Right cardiac atrium (tissue), 5 donors: ENCODE results near the gene BLTP3B. TPM values are rescaled to one million over a fixed set of nuclear protein-coding genes. Genes with fewer than 3 reads are reported as not detected.

ENCODE experiments used
- ATAC-seq, 2 donors: fragments of 200-7000 bp; cut with Tn5 transposase; one replicate each; pipeline versions ENCODE4 v1.8.0 to v1.9.1; 2020; ENCODE audit warnings: moderate library complexity in 2 of 2, mild to moderate bottlenecking in 1 of 2
- DNase-seq, 3 donors: peaks; one replicate each; pipeline ENCODE4 v3.0.0-alpha.2; 2020
- H3K27ac ChIP-seq: one replicate; pipeline ENCODE4 v1.5.1; 2013; ENCODE audit warnings: mild to moderate bottlenecking, low read length, control low read depth, moderate library complexity
- H3K27me3 ChIP-seq: one replicate; pipeline ENCODE4 v1.6.1; 2013; ENCODE audit not compliant: control insufficient read depth, insufficient read depth
- H3K4me1 ChIP-seq: one replicate; pipeline ENCODE4 v1.6.1; 2013; ENCODE audit warnings: low read length; ENCODE audit not compliant: control insufficient read depth, insufficient read depth
- H3K4me3 ChIP-seq: one replicate; pipeline ENCODE4 v1.5.1; 2013; ENCODE audit warnings: low read length, control low read depth
- H3K9me3 ChIP-seq: one replicate; pipeline ENCODE4 v1.6.1; 2013; ENCODE audit warnings: low read length; ENCODE audit not compliant: control insufficient read depth
- WGBS: extraction: QIAGEN DNeasy Blood & Tissue Kit; methylation state at CpG from one replicate; pipeline ENCODE4 v1.1.7; 2013; 5-methylcytosine and 5-hydroxymethylcytosine counted together
- intact Hi-C, 4 donors: fragments of 100-400 bp; cut with DNase I; formaldehyde crosslinking; loops; one replicate each; pipeline versions ENCODE4 v1.11.0 to v1.14.0; 2022 to 2023
- microRNA-seq, 2 donors: library from miRNA; unstranded; fragments of <30 nt; microRNA quantifications; one replicate each; pipeline ENCODE4 v1.2.0, GENCODE V29; 2020 to 2021
- polyA plus RNA-seq: library from polyadenylated mRNA; stranded (reverse); fragments of 200-250 nt; gene quantifications from one replicate; pipeline ENCODE4 v1.2.3, GENCODE V29; 2013
- total RNA-seq, 4 donors: library from RNA; stranded (reverse); fragmentation: NEBNext Ultra II Directional; extraction: Animal tissue kit (Norgen Biotek cat#: 25700); gene quantifications; one replicate each; pipeline ENCODE4 v1.2.1, GENCODE V29; 2021
- donor health status: healthy with polysubstance abuse.
- donor health status: DM: no; HTN: yes; CAD: no.
- donor health status: DM: no; HTN: no; CAD: no.
- donor health status: DM: no; HTN: yes; CAD: no; lungs with severe emphysema.
- donor health status: DM: yes; HTN: yes; CAD: no.

Gene BLTP3B
- total and polyA plus RNA-seq, 5 donors: 6.5 to 20.1 (median 15.2) TPM

DNA sequence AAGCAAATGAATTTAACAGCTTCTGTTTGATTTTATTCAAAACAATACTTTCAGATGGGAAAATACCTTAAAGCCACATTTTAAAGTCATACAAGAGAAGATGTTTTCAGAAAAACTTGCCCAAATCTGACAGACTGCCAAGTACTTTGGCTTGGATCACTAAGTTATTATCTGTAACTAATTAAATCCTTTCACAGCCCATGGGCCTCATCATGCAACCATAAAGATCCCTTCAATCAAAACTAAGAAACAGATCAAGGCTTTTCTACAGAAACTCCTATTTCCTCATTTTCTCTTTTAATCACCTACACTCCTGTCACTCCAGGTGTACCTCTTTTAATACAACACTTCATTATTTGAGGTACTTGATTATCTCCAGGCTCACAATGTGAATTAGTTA is 28.1 kb downstream of the BLTP3B start:
- H3K27me3 ChIP-seq: no peaks in the 10 kb centered on the region
- no peaks in the 10 kb centered on the region for H3K4me1 ChIP-seq
- H3K9me3 ChIP-seq: no peaks in the 10 kb centered on the region
- DNase-seq (no peak), ATAC-seq (no peak)
- no peak overlapping the region for H3K27ac ChIP-seq
- intact Hi-C loops: no loop called here
- no peak overlapping the region for H3K4me3 ChIP-seq

- Histone ChIP-seq H3K27ac (no peak overlapping the region), H3K4me3 (no peak overlapping the region), H3K27me3 (no peaks in the 10 kb centered on the region), H3K9me3 (no peaks in the 10 kb centered on the region), H3K4me1 (no peaks in the 10 kb centered on the region)
- ATAC-seq (no peak), DNase-seq (no peak)
- intact Hi-C loops: no loop called here
- 91% methylated on average over 4 of the region's 4 CpGs for WGBS
Measured at GRCh38 chr12:100110276-100110675, 32.4 kb downstream of the BLTP3B start.

- H3K9me3 ChIP-seq: no peaks in the 10 kb centered on the region
- intact Hi-C loops: no loop called here
- ATAC-seq: no peak
- no peaks in the 10 kb centered on the region for H3K4me1 ChIP-seq
- WGBS: 94% methylated on average over 6 of the region's 6 CpGs
- H3K27me3 ChIP-seq: no peaks in the 10 kb centered on the region
- H3K27ac ChIP-seq: no peak overlapping the region
- no peak for DNase-seq
- H3K4me3 ChIP-seq: no peak overlapping the region
Measured at GRCh38 chr12:100106861-100107260, 35.8 kb downstream of the BLTP3B start.

GRCh38 chr12:100105661-100106060 is 37.0 kb downstream of the BLTP3B start:
- Histone ChIP-seq H3K4me3 (no peak overlapping the region), H3K4me1 (no peaks in the 10 kb centered on the region), H3K27me3 (no peaks in the 10 kb centered on the region), H3K27ac (no peak overlapping the region), H3K9me3 (no peaks in the 10 kb centered on the region)
- DNase-seq (no peak), ATAC-seq (no peak)
- 98% methylated on average over 4 of the region's 4 CpGs for WGBS
- intact Hi-C loops: no loop called here

- 76% methylated on average over 3 of the region's 3 CpGs for WGBS
- no peaks in the 10 kb centered on the region for H3K4me1 ChIP-seq
- H3K27me3 ChIP-seq: no peaks in the 10 kb centered on the region
- ATAC-seq (no peak), DNase-seq (no peak)
- H3K4me3 ChIP-seq: no peak overlapping the region
- H3K27ac ChIP-seq: no peak overlapping the region
- no peaks in the 10 kb centered on the region for H3K9me3 ChIP-seq
- intact Hi-C loops: no loop called here
Measured at GRCh38 chr12:100101000-100101399, 41.7 kb downstream of the BLTP3B start.

Small RNA genes within 50 kb of the gene (microRNA-seq; reads per million reads assigned to microRNA genes)
- gene MIR1827: 0 reads per million in 2 donors

Other genes starting within 250 kb of the BLTP3B start
- 1 to 10 TPM; 2.1 to 7.4 (median 3.4) TPM for gene ANKS1B, start 157.9 kb downstream of the BLTP3B start, total RNA-seq
- 0.43 TPM for gene ANKS1B, start 157.9 kb downstream of the BLTP3B start, polyA plus RNA-seq
- gene ACTR6, start 57.9 kb upstream of the BLTP3B start, total RNA-seq: 10 to 100 TPM; 19.0 to 29.9 (median 23.6) TPM
- gene ACTR6, start 57.9 kb upstream of the BLTP3B start, polyA plus RNA-seq: 19.2 TPM
- gene DEPDC4, start 124.2 kb upstream of the BLTP3B start, total RNA-seq: under 1 TPM in 3 of 4 donors, not detected in 1; 0.54 to 0.84 (median 0.74) TPM
- 0.50 TPM for gene DEPDC4, start 124.2 kb upstream of the BLTP3B start, polyA plus RNA-seq
- gene SCYL2, start 124.3 kb upstream of the BLTP3B start, total RNA-seq: 10 to 100 TPM; 28.2 to 31.4 (median 30.2) TPM
- gene SCYL2, start 124.3 kb upstream of the BLTP3B start, polyA plus RNA-seq: 8.1 TPM
- under 1 TPM in 1 of 4 donors, not detected in 3; 0.09 TPM for gene SLC17A8, start 214.2 kb upstream of the BLTP3B start, total RNA-seq
- gene SLC17A8, start 214.2 kb upstream of the BLTP3B start, polyA plus RNA-seq: 0.02 TPM